GM15510 (cell line): ENCODE data around the gene AGXT.

ENCODE experiments used
- POLR2A ChIP-seq: IDR thresholded peaks from 3 replicates; pipeline ENCODE4 v1.6.1; 2011; ENCODE audit warnings: borderline replicate concordance; ENCODE audit not compliant: insufficient read length; ENCODE audit errors: extremely low read depth

Gene AGXT

DNA sequence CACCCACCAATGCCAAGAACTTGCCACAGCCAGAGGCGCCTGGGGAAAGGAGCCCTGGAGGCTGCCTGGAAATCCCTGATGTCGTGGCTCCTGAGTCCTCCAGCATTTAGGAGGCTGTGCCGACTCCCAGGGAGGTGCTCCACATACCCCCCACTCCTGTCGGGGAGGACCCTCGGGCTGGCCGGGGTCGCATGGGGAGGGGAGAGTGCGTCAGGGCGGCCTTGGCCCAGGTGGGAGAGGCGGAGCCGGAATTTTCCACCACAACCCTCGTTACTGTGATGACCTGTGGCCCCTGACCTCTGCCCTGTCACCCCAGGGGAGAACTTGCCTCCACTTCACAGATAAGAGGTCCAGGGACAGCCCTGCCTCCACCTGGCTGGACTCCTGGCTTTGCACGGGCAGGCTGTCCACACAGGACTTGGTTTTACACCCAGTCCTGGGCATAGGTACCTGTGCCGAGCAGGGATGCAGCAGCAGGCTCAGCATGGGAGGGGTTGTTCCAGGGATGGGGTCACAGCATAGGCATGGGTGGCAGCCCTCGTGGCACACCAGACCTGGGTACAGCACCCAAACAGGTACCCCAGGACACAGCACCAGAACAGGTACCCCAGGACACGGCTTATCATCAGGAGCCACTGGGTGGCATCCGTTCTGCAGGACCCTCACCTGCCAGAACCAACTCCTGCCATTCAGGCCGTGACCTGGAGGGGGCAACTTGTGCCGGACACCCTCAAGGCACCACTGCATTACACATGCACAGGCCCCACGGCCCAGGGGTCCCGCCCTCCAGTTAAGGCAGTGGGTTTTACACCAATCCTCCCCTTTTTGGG lies 12.3 kb upstream of the AGXT start:
- no peak for TF ChIP-seq POLR2A

DNA sequence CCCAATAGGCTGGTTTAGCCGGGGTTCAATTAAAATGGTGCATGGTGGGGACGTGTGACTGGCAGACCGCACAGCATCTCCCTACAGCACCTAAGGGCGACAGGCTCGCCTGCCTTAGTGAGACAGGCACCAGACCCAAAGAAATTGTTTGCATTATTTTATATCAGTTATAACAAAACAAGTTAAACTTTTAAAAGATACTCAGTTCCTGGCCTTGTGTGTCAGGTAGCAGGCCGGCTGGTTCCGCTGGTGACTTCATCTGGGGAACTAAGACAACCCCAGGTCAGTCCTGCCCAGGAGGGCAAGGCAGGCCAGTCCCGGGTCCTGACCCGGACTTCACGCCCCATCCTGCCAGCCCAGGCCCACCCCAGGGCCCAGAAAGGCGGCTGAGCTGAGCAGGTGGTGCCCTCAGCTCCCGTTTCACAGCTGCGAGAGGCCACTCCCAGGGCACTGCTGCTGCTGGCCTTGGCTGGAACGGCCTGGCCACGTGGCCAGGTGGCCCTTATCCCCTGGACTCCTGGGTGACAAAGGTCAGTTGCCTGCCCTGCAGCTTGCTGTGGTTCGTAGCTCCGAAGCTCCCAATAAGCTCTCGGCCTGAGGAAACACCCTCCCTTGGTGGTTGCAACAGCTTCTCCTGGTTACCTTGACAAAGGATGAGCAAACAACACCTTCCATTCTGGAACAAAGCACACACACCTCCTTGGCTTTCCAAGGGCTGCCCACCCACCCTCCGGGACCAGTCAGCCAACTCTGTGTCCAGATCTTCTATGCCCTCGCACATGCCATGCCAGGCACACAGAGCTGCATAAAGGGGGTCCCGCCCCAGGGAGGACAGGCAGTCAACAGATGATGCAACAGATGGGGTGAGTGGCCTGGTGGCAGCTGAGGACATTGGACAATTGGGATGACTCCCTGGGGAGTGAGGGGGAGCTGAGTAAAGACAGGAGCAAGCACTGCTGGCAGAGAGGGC lies 11.3 kb upstream of the AGXT start:
- no peak for TF ChIP-seq POLR2A

DNA sequence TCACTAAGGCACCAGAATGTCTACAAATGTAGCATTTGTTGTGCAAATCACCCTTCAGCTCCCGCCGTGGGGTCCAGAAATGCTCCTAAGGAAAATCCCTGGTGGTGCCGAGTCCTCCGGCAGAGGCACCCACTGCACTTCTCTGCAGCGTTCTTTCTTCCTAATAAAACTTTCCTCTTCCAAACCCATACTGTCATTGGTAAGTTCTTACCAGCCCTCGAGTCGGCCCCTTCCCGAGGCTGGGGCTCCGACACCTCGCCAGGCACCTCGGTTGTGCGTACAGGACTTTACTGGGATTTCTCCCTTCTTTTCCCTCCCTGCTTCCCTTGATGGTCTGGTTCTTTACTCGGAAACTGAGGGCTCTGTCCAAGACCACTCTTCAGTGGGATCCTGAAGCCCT lies 10.3 kb upstream of the AGXT start:
- no peak for TF ChIP-seq POLR2A

DNA sequence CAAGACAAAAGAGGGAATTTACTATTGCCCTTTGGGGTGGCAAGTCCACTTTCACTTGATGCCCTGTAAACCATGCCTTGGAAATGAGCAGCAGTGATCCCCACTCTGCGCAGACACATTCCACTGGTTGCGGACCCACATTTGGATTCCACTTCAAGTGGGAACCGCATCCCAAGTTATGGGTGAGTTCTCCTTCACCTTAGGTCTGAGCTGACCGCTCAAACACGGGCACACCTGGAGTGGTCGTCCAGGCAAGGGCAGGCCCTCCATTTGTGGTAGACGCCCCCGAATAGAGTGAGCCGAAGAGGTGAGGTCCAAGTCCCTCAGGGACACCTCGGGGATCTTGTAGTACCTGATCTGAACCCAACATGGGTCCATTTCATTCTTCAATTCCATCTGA lies 9.8 kb upstream of the AGXT start:
- TF ChIP-seq POLR2A, result no peak

DNA sequence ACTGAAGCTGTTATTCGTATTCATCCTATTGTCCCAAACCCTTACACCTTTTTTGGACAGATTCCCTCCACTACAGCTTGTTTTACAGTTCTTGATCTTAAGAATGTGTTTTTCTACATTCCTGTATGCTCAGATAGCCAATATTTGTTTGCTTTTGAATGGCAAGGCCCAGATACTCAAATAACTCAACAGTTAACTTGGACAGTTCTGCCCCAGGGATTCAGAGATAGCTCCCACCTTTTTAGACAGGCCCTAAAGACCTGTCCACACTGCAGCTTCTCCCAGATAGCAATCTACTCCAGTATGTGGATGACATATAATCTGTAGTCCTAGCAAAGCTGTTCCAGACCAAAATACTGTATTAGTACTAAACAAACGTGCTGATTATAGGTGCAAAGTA lies 7.1 kb upstream of the AGXT start:
- no peak for TF ChIP-seq POLR2A

DNA sequence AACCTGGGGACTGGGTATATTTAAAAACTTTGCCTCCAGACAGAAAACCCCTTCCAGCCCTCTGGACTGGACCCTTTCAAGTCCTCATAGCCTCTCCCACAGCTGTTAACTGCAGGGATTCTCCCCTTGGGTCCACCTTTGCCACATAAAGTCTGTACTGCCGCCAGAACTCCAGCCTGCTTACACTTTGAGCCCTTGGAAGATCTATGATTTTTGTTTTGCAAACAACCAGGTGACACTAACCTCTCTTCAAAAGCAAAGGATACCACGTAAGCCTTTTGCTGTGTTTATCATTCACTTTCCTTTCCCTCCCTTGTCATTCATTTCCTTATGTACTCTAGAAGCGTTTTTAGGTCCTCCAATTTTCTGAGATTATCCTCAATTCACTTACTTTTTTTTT lies 4.1 kb upstream of the AGXT start:
- no peak for TF ChIP-seq POLR2A

DNA sequence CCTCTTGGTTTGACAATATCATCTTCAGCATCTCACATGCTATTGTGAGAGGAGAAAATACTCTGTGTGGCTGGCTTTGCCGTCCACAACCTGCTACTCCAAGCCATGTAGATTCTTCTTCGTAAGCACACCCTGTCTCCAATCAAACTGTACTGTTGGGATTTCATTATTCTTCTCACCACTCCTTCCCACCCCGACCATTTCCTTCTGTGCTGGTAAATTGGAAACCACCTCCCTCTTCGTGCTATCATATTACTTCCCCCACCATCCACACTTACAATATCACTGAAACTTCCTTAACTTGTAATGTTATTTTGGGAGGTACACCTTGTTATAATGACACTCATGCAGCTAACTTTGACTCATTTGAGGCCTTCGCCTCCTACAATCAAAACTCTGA lies 3.2 kb upstream of the AGXT start:
- no peak for TF ChIP-seq POLR2A

DNA sequence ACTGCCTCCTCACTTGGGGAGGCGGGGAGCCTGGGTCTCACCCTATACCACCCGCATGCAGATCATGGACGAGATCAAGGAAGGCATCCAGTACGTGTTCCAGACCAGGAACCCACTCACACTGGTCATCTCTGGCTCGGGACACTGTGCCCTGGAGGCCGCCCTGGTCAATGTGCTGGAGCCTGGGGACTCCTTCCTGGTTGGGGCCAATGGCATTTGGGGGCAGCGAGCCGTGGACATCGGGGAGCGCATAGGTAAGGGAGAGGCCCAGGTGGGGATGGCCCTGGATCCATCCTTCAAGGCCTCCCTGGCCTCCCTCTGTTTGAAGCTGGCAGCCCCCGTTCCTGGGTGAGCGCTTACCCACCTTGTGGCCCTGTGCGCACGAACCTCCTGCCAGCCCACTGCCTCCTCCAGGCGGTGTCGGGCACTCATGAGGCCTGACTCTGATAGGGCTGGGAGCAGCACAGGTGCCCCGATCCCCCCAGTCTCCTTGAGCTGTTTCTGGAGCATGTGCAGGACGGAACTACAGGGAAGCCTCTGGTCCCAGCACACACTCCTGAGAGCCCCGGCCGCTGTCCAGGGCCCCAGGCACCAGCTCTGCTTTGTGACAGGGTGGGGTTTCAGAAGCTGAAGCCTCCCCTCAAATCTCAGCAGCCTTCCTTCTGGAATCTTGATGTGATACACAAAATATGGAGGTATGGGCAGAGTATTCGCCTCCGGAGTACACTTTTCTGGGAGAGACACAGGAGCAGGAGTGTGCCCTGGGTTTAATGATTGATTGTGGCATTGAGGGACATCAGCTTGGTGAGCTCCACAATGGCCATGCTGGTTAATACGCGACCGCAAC lies 708 bp downstream of the AGXT start:
- no peak for TF ChIP-seq POLR2A

DNA sequence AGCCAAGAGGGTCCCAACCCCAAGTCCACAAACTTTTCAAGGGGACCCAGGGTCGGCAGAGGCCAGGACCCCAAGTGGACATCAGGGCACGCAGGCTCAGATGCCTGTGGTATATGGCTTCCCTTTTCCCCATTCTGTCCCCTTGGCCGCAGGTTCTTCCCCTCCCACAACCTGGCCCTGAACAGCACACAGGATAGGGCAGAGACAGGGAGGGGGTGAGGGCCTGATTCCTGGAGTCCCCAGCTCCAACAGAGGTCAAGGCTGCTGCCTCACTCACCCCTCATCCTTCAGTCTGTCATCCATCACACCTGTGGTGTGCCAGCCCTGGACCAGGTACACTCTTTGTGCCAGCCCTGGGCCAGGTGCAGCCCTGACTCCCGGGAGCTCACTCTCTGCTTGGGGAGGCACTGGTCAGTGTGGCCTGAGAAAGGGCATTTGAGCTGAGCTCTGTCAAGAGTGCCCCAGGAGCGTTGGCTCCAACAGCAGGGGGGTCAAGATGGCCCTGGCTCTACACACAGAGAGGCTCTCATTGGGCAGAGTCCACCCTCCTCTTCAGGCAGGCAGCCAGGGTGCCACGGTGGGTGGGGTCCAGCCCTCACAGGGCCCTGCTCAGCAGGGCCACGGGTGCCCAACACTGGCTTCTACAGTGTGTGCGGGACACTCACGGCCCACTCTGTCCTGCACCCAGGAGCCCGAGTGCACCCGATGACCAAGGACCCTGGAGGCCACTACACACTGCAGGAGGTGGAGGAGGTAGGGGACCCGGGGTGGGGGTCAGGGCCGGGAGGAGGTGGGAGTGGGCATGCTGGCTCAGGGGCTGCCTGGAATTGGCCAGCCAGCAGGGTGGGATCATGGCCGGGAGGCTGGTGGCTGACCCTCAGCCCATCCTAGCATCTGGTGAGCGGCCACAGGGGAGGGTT lies 1.6 kb downstream of the AGXT start:
- no peak for TF ChIP-seq POLR2A

DNA sequence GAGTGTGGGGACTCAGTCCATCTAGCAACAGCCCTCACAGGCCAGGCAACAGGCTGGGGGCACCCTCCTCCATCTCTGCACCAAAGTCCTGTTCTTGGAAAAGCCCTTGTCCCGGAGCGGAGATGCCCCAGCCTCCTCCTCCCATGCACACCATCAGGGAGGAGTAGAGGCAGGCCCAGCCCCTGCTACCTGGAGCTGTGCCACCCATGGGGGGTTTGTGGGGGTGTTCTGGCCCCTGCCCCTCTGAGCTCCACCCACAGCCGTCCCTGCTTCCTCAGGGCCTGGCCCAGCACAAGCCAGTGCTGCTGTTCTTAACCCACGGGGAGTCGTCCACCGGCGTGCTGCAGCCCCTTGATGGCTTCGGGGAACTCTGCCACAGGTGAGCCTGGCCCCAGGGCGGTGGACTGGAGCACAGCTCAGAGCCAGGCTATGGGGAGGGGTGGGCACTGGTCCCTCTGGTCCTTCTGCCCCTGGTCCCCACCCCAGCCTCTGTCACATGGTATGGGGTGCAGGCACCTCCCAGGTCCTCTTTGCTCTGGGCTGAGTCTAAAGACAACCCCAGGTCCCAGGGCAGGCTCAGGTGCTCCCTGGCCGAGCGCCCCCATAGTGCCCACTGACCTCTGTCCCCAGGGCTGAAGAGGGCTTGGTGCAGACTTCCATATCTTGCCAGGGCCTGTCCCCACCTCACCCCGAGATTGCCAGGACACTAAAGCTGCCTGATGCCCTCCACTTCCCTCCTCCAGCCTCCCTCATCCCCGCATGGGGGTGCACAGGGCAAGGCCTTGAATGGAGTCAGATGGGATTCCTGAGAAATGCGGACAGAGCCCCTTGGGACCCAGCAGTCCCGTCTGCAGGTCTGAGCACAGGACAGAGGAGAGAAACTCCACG lies 2.7 kb downstream of the AGXT start:
- no peak for TF ChIP-seq POLR2A

DNA sequence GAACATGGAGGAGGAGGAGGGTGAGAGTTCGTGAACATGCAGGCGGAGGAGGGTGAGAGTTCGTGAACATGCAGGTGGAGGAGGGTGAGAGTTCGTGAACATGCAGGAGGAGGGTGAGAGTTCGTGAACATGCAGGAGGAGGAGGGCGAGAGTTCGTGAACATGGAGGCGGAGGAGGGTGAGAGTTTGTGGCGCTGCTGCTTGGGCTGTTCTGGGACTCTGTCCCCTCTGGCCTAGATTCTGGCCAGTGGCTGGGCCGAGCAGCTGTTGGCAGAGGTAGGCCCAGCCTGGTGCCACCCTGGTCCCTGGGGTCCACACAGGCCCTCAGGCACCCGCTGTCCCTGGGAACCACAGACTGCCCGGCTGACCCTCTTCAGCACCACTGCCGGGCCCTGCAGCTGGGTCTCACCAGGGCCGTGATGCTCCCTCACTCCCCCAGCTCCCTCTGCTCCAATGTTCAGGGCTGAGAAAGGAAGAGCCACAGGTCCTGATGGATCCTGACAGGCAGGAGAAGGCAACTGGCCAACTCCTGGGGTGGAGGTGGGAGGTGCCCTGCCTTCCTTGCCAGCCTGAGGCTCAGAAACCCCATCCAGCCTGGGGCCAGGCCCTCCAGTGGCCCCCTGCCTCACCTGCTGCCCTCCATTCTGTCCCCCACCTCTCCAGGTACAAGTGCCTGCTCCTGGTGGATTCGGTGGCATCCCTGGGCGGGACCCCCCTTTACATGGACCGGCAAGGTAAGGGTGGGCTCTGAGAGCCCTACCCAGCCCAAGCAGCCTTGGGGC lies 3.9 kb downstream of the AGXT start:
- TF ChIP-seq POLR2A, result no peak
